ENCODE results near the gene GRB10.
"Not testable (repeated sequence)": the region's sequence is repeated elsewhere in the genome, so short reads cannot be mapped to it uniquely, and the experiment has no call there.

The GRB10 gene

GRCh38 chr7:50553973-50554372 lies 228.7 kb downstream of the GRB10 start:
- Histone ChIP-seq H3K4ac (ENCODE audit: low read depth in 1 of 2, low read length in 2 of 2) (no peak overlapping the region), H2AFZ (ENCODE audit: low read depth, low read length) (no peak overlapping the region), H2BK120ac (ENCODE audit: low read depth, low read length) (no peak overlapping the region), H4K8ac (ENCODE audit: low read length) (no peak overlapping the region), H3K79me1 (replicated peaks; ENCODE audit: low read length, poor library complexity, severe bottlenecking) (no peaks in the 10 kb centered on the region), H3K18ac (ENCODE audit: low read depth in 1 of 2, low read length in 2 of 2) (no peak overlapping the region), H2AK5ac (ENCODE audit: low read length, severe bottlenecking) (no peak overlapping the region), H3K27me3 (ENCODE audit: control insufficient read depth in 1 of 2, insufficient read depth in 1 of 2, low read length in 2 of 2) (peaks cover 5 to 32% of the 10 kb centered on the region in 2 experiments), H2BK12ac (ENCODE audit: low read length in 2 of 2) (no peak overlapping the region), H3K9me3 (ENCODE audit: control insufficient read depth, low read length) (no peaks in the 10 kb centered on the region), H3K4me1 (ENCODE audit: control insufficient read depth, insufficient read depth, low read depth, low read length) (peaks cover 5% of the 10 kb centered on the region), H3K4me3 (ENCODE audit: insufficient read depth in 1 of 2, low read depth in 1 of 2, low read length in 2 of 2) (no peak overlapping the region), H2BK5ac (ENCODE audit: low read depth, low read length, poor library complexity, severe bottlenecking) (no peak overlapping the region), H3K36me3 (ENCODE audit: control insufficient read depth in 1 of 2, insufficient read depth in 2 of 2, low read depth in 1 of 2, low read length in 2 of 2) (no peaks in the 10 kb centered on the region), H3K14ac (ENCODE audit: low read length in 2 of 2) (no peak overlapping the region), H3K27ac (ENCODE audit: low read length, poor library complexity, severe bottlenecking) (no peak overlapping the region), H3K4me2 (ENCODE audit: low read length, poor library complexity, severe bottlenecking) (no peak overlapping the region), H3K23ac (ENCODE audit: low read length in 2 of 2) (no peak overlapping the region), H3K9ac (ENCODE audit: low read length) (no peak overlapping the region), H2BK15ac (ENCODE audit: low read depth, poor library complexity, severe bottlenecking) (no peak overlapping the region), H4K91ac (ENCODE audit: low read length) (no peak overlapping the region)
- DNase-seq = no peak
- WGBS = 56% methylated on average over 3 of the region's 3 CpGs

- Histone ChIP-seq H3K79me1 (replicated peaks; ENCODE audit: low read length, poor library complexity, severe bottlenecking) (no peaks in the 10 kb centered on the region), H3K9ac (ENCODE audit: low read length) (no peak overlapping the region), H2BK5ac (ENCODE audit: low read depth, low read length, poor library complexity, severe bottlenecking) (no peak overlapping the region), H3K18ac (ENCODE audit: low read depth in 1 of 2, low read length in 2 of 2) (no peak overlapping the region), H3K4me3 (ENCODE audit: insufficient read depth in 1 of 2, low read depth in 1 of 2, low read length in 2 of 2) (no peak overlapping the region), H2BK120ac (ENCODE audit: low read depth, low read length) (no peak overlapping the region), H3K36me3 (ENCODE audit: control insufficient read depth in 1 of 2, insufficient read depth in 2 of 2, low read depth in 1 of 2, low read length in 2 of 2) (no peaks in the 10 kb centered on the region), H3K27ac (ENCODE audit: low read length, poor library complexity, severe bottlenecking) (no peak overlapping the region), H2AK5ac (ENCODE audit: low read length, severe bottlenecking) (no peak overlapping the region), H3K4me2 (ENCODE audit: low read length, poor library complexity, severe bottlenecking) (no peak overlapping the region), H3K4me1 (ENCODE audit: control insufficient read depth, insufficient read depth, low read depth, low read length) (no peaks in the 10 kb centered on the region), H3K4ac (ENCODE audit: low read depth in 1 of 2, low read length in 2 of 2) (no peak overlapping the region), H3K9me3 (ENCODE audit: control insufficient read depth, low read length) (no peaks in the 10 kb centered on the region), H4K91ac (ENCODE audit: low read length) (no peak overlapping the region), H3K27me3 (ENCODE audit: control insufficient read depth in 1 of 2, insufficient read depth in 1 of 2, low read length in 2 of 2) (peaks cover 7 to 30% of the 10 kb centered on the region in 2 experiments), H2AFZ (ENCODE audit: low read depth, low read length) (no peak overlapping the region), H2BK12ac (ENCODE audit: low read length in 2 of 2) (no peak overlapping the region), H4K8ac (ENCODE audit: low read length) (no peak overlapping the region), H2BK15ac (ENCODE audit: low read depth, poor library complexity, severe bottlenecking) (no peak overlapping the region), H3K14ac (ENCODE audit: low read length in 2 of 2) (no peak overlapping the region), H3K23ac (ENCODE audit: low read length in 2 of 2) (no peak overlapping the region)
- 76% methylated on average over 4 of the region's 4 CpGs for WGBS
- peak; percentile 48 for DNase-seq
Observed at GRCh38 chr7:50552921-50553320, 229.8 kb downstream of the GRB10 start.

GRCh38 chr7:50552139-50552538 lies 230.6 kb downstream of the GRB10 start:
- no peak overlapping the region for H3K4ac ChIP-seq (ENCODE audit: low read depth in 1 of 2, low read length in 2 of 2)
- H3K4me3 ChIP-seq (ENCODE audit: insufficient read depth in 1 of 2, low read depth in 1 of 2, low read length in 2 of 2) = no peak overlapping the region
- H2BK120ac ChIP-seq (ENCODE audit: low read depth, low read length) = no peak overlapping the region
- H2BK12ac ChIP-seq (ENCODE audit: low read length in 2 of 2) = no peak overlapping the region
- no peak overlapping the region for H3K4me2 ChIP-seq (ENCODE audit: low read length, poor library complexity, severe bottlenecking)
- no peak overlapping the region for H3K18ac ChIP-seq (ENCODE audit: low read depth in 1 of 2, low read length in 2 of 2)
- no peaks in the 10 kb centered on the region for H3K36me3 ChIP-seq (ENCODE audit: control insufficient read depth in 1 of 2, insufficient read depth in 2 of 2, low read depth in 1 of 2, low read length in 2 of 2)
- no peak overlapping the region for H3K27ac ChIP-seq (ENCODE audit: low read length, poor library complexity, severe bottlenecking)
- H3K4me1 ChIP-seq (ENCODE audit: control insufficient read depth, insufficient read depth, low read depth, low read length) = no peaks in the 10 kb centered on the region
- H2BK15ac ChIP-seq (ENCODE audit: low read depth, poor library complexity, severe bottlenecking) = no peak overlapping the region
- no peaks in the 10 kb centered on the region for H3K9me3 ChIP-seq (ENCODE audit: control insufficient read depth, low read length)
- H2BK5ac ChIP-seq (ENCODE audit: low read depth, low read length, poor library complexity, severe bottlenecking) = no peak overlapping the region
- no peak for DNase-seq
- no peak overlapping the region for H2AFZ ChIP-seq (ENCODE audit: low read depth, low read length)
- whole genome bisulfite sequencing = 84% methylated on average over 3 of the region's 4 CpGs
- H3K23ac ChIP-seq (ENCODE audit: low read length in 2 of 2) = no peak overlapping the region
- H3K79me1 ChIP-seq (replicated peaks; ENCODE audit: low read length, poor library complexity, severe bottlenecking) = no peaks in the 10 kb centered on the region
- no peak overlapping the region for H2AK5ac ChIP-seq (ENCODE audit: low read length, severe bottlenecking)
- no peak overlapping the region for H4K91ac ChIP-seq (ENCODE audit: low read length)
- H3K14ac ChIP-seq (ENCODE audit: low read length in 2 of 2) = no peak overlapping the region
- H4K8ac ChIP-seq (ENCODE audit: low read length) = no peak overlapping the region
- H3K9ac ChIP-seq (ENCODE audit: low read length) = no peak overlapping the region
- H3K27me3 ChIP-seq (ENCODE audit: control insufficient read depth in 1 of 2, insufficient read depth in 1 of 2, low read length in 2 of 2) = peaks cover 7 to 25% of the 10 kb centered on the region in 2 experiments

GRCh38 chr7:50545613-50546012 lies 237.1 kb downstream of the GRB10 start:
- not testable (repeated sequence) for H2BK12ac ChIP-seq (ENCODE audit: low read length in 2 of 2); H3K14ac ChIP-seq (ENCODE audit: low read length in 2 of 2); H3K9ac ChIP-seq (ENCODE audit: low read length); H3K18ac ChIP-seq (ENCODE audit: low read depth in 1 of 2, low read length in 2 of 2); H3K23ac ChIP-seq (ENCODE audit: low read length in 2 of 2); H3K9me3 ChIP-seq (ENCODE audit: control insufficient read depth, low read length); H4K8ac ChIP-seq (ENCODE audit: low read length); H3K4ac ChIP-seq (ENCODE audit: low read depth in 1 of 2, low read length in 2 of 2); H2BK120ac ChIP-seq (ENCODE audit: low read depth, low read length); H3K79me1 ChIP-seq (replicated peaks; ENCODE audit: low read length, poor library complexity, severe bottlenecking); H3K4me1 ChIP-seq (ENCODE audit: control insufficient read depth, insufficient read depth, low read depth, low read length); H3K4me3 ChIP-seq (ENCODE audit: insufficient read depth in 1 of 2, low read depth in 1 of 2, low read length in 2 of 2); DNase-seq; H2AFZ ChIP-seq (ENCODE audit: low read depth, low read length); H2BK5ac ChIP-seq (ENCODE audit: low read depth, low read length, poor library complexity, severe bottlenecking); H3K4me2 ChIP-seq (ENCODE audit: low read length, poor library complexity, severe bottlenecking); H2BK15ac ChIP-seq (ENCODE audit: low read depth, poor library complexity, severe bottlenecking); H4K91ac ChIP-seq (ENCODE audit: low read length); H3K27ac ChIP-seq (ENCODE audit: low read length, poor library complexity, severe bottlenecking); H3K36me3 ChIP-seq (ENCODE audit: control insufficient read depth in 1 of 2, insufficient read depth in 2 of 2, low read depth in 1 of 2, low read length in 2 of 2); H2AK5ac ChIP-seq (ENCODE audit: low read length, severe bottlenecking)
- peaks cover 21 to 25% of the 10 kb centered on the region in 2 experiments for H3K27me3 ChIP-seq (ENCODE audit: control insufficient read depth in 1 of 2, insufficient read depth in 1 of 2, low read length in 2 of 2)
- WGBS = 83% methylated on average over 3 of the region's 4 CpGs

Measured in mesenchymal stem cell (in vitro differentiated cells and primary cell).